IMR-90 (cell line): Measurements from ENCODE around the gene CPSF4L. TPM values are rescaled to one million over a fixed set of nuclear protein-coding genes. Genes with fewer than 3 reads are reported as not detected.

ENCODE experiments used
- ATAC-seq: fragments of 200-7000 bp; cut with Tn5 transposase; 2 replicates; pipeline ENCODE4 v1.9.1; 2020; ENCODE audit warnings: low read depth, mild to moderate bottlenecking, moderate library complexity
- BruUV-seq: library from RNA; stranded (reverse); fragments of 400-500 nt; replicated peaks from 2 replicates; lab custom pipeline; 2021; lab: Mats Ljungman, UMichigan
- CTCF ChIA-PET: fragments of 300-600 bp; formaldehyde crosslinking; extraction: SDS; loops from one replicate; lab custom pipeline; 2021; ENCODE audit warnings: antibody characterized with exemption; lab: Yijun Ruan, JAX
- POLR2A ChIA-PET: fragments of 300-600 bp; sonication (Branson Sonifier 250); formaldehyde crosslinking; loops from one replicate; lab custom pipeline; 2022; ENCODE audit warnings: antibody characterized with exemption; ENCODE audit not compliant: unreplicated experiment; lab: Charles Lee
- DNase-seq: peaks from one replicate; pipeline ENCODE4 v3.0.0; 2013
- H2AFZ ChIP-seq: replicated peaks from 2 replicates; pipeline ENCODE3; 2013; ENCODE audit warnings: low read length, mild to moderate bottlenecking; ENCODE audit not compliant: poor library complexity
- H2AK5ac ChIP-seq: 2 replicates; pipeline ENCODE4 v1.6.1; 2013; ENCODE audit warnings: low read depth, low read length, inconsistent platforms
- H2AK9ac ChIP-seq: replicated peaks from 2 replicates; pipeline ENCODE3; 2013; ENCODE audit warnings: mild to moderate bottlenecking, low read depth, low read length, moderate library complexity; ENCODE audit not compliant: poor library complexity
- H2BK120ac ChIP-seq: 2 replicates; pipeline ENCODE4 v1.6.1; 2013; ENCODE audit warnings: low read depth, low read length, inconsistent platforms
- H2BK15ac ChIP-seq: 3 replicates; pipeline ENCODE4 v1.6.1; 2013; ENCODE audit warnings: low read depth, low read length, inconsistent platforms
- H2BK20ac ChIP-seq: 2 replicates; pipeline ENCODE4 v1.6.1; 2013; ENCODE audit warnings: low read depth, mild to moderate bottlenecking, inconsistent platforms, low read length, moderate library complexity
- H2BK5ac ChIP-seq: 2 replicates; pipeline ENCODE4 v1.6.1; 2013; ENCODE audit warnings: mild to moderate bottlenecking, low read depth, low read length, inconsistent platforms; ENCODE audit not compliant: poor library complexity, severe bottlenecking
- H3K14ac ChIP-seq: replicated peaks from 2 replicates; pipeline ENCODE4 v1.6.1; 2013; ENCODE audit warnings: low read depth, low read length, inconsistent platforms
- H3K18ac ChIP-seq: 2 replicates; pipeline ENCODE4 v1.6.1; 2013; ENCODE audit warnings: low read depth, low read length, control low read depth
- H3K23ac ChIP-seq: 2 replicates; pipeline ENCODE4 v1.6.1; 2013; ENCODE audit warnings: low read depth, low read length, inconsistent platforms
- H3K27ac ChIP-seq: 2 replicates; pipeline ENCODE4 v1.5.1; 2013; ENCODE audit warnings: mild to moderate bottlenecking, control low read depth, low read length; ENCODE audit not compliant: insufficient read depth
- H3K27me3 ChIP-seq: 2 replicates; pipeline ENCODE4 v1.6.1; 2013; ENCODE audit warnings: low read length; ENCODE audit not compliant: control insufficient read depth, insufficient read depth
- H3K36me3 ChIP-seq: 2 replicates; pipeline ENCODE4 v1.6.1; 2013; ENCODE audit warnings: low read length, mixed read lengths; ENCODE audit not compliant: control insufficient read depth, insufficient read depth
- H3K4ac ChIP-seq: 2 replicates; pipeline ENCODE4 v1.6.1; 2013; ENCODE audit warnings: low read depth, low read length, inconsistent platforms
- H3K4me1 ChIP-seq: 2 replicates; pipeline ENCODE4 v1.6.1; 2013; ENCODE audit warnings: low read length, mixed read lengths; ENCODE audit not compliant: control insufficient read depth, insufficient read depth
- H3K4me2 ChIP-seq: 2 replicates; pipeline ENCODE4 v1.6.1; 2013; ENCODE audit warnings: low read depth, mild to moderate bottlenecking, control low read depth, low read length, moderate library complexity
- H3K4me3 ChIP-seq: 2 replicates; pipeline ENCODE4 v1.5.1; 2013; ENCODE audit warnings: low read depth, mild to moderate bottlenecking, control low read depth, low read length, moderate library complexity; ENCODE audit not compliant: insufficient read depth
- H3K56ac ChIP-seq: 2 replicates; pipeline ENCODE4 v1.6.1; 2013; ENCODE audit warnings: low read length, inconsistent platforms; ENCODE audit not compliant: insufficient read depth; ENCODE audit errors: extremely low read depth
- H3K79me1 ChIP-seq, 2 experiments: 2 replicates each; pipeline ENCODE4 v1.6.1; 2013; ENCODE audit warnings: low read length in 2 of 2, inconsistent platforms in 1 of 2, low read depth in 1 of 2
- H3K9ac ChIP-seq: 2 replicates; pipeline ENCODE4 v1.6.1; 2013; ENCODE audit warnings: low read depth, low read length, control low read depth
- H3K9me1 ChIP-seq: 2 replicates; pipeline ENCODE4 v1.6.1; 2013; ENCODE audit warnings: low read length, inconsistent platforms; ENCODE audit not compliant: insufficient read depth
- H3K9me3 ChIP-seq: 2 replicates; pipeline ENCODE4 v1.6.1; 2013; ENCODE audit warnings: low read length; ENCODE audit not compliant: control insufficient read depth, insufficient read depth
- H4K20me1 ChIP-seq: 2 replicates; pipeline ENCODE4 v1.6.1; 2013; ENCODE audit warnings: low read length, inconsistent platforms; ENCODE audit not compliant: insufficient read depth
- H4K5ac ChIP-seq: 2 replicates; pipeline ENCODE4 v1.6.1; 2013; ENCODE audit warnings: mild to moderate bottlenecking, low read depth, low read length, control low read depth
- H4K8ac ChIP-seq, 2 experiments: 2 replicates each; pipeline ENCODE4 v1.6.1; 2013; ENCODE audit warnings: low read depth in 2 of 2, low read length in 2 of 2, control low read depth in 1 of 2, inconsistent platforms in 1 of 2
- H4K91ac ChIP-seq: 2 replicates; pipeline ENCODE4 v1.6.1; 2013; ENCODE audit warnings: low read depth, low read length, inconsistent platforms; ENCODE audit not compliant: insufficient read depth
- BHLHE40 ChIP-seq: fragments of 150-350 bp; IDR thresholded peaks from 2 replicates; pipeline ENCODE4 v1.6.1; 2016; ENCODE audit warnings: mild to moderate bottlenecking, low read depth, low read length
- CEBPB ChIP-seq: IDR thresholded peaks from 2 replicates; pipeline ENCODE4 v1.6.1; 2012; ENCODE audit warnings: low read depth, low read length, improper control_type of control experiment
- CHD1 ChIP-seq: IDR thresholded peaks from 2 replicates; pipeline ENCODE4 v1.6.1; 2012; ENCODE audit warnings: low read depth, low read length, improper control_type of control experiment
- ELK1 ChIP-seq: fragments of 150-350 bp; IDR thresholded peaks from 2 replicates; pipeline ENCODE4 v1.6.1; 2016; ENCODE audit warnings: low read depth, mild to moderate bottlenecking, low read length, moderate library complexity, borderline replicate concordance
- FOS ChIP-seq: fragments of 150-350 bp; IDR thresholded peaks from 2 replicates; pipeline ENCODE4 v1.6.1; 2016; ENCODE audit warnings: low read depth, low read length
- MAFK ChIP-seq: IDR thresholded peaks from 2 replicates; pipeline ENCODE4 v1.6.1; 2012; ENCODE audit warnings: low read depth, low read length, improper control_type of control experiment
- MAZ ChIP-seq: IDR thresholded peaks from 2 replicates; pipeline ENCODE4 v1.6.1; 2012; ENCODE audit warnings: low read depth, mild to moderate bottlenecking, low read length, improper control_type of control experiment, moderate library complexity, borderline replicate concordance
- MXI1 ChIP-seq: IDR thresholded peaks from 2 replicates; pipeline ENCODE4 v1.6.1; 2012; ENCODE audit warnings: low read depth, mild to moderate bottlenecking, low read length, moderate library complexity, borderline replicate concordance
- NFE2L2 ChIP-seq: fragments of 150-350 bp; IDR thresholded peaks from 2 replicates; pipeline ENCODE4 v1.6.1; 2016; ENCODE audit warnings: low read depth, mild to moderate bottlenecking, low read length
- POLR2A ChIP-seq: IDR thresholded peaks from 2 replicates; pipeline ENCODE4 v1.6.1; 2012; ENCODE audit warnings: mild to moderate bottlenecking, low read depth, low read length
- RAD21 ChIP-seq: IDR thresholded peaks from 2 replicates; pipeline ENCODE4 v1.6.1; 2012; ENCODE audit warnings: low read length, improper control_type of control experiment
- RCOR1 ChIP-seq: IDR thresholded peaks from 2 replicates; pipeline ENCODE4 v1.6.1; 2012; ENCODE audit warnings: mild to moderate bottlenecking, low read length, improper control_type of control experiment; ENCODE audit not compliant: insufficient replicate concordance
- RFX5 ChIP-seq: IDR thresholded peaks from 2 replicates; pipeline ENCODE4 v1.8.0; 2012; ENCODE audit warnings: low read depth, mild to moderate bottlenecking, low read length, moderate library complexity
- SMC3 ChIP-seq: fragments of 150-350 bp; IDR thresholded peaks from 2 replicates; pipeline ENCODE4 v1.6.1; 2016; ENCODE audit warnings: low read depth, mild to moderate bottlenecking, antibody characterized with exemption, low read length, moderate library complexity
- USF2 ChIP-seq: fragments of 150-350 bp; IDR thresholded peaks from 2 replicates; pipeline ENCODE4 v1.6.1; 2017; ENCODE audit warnings: mild to moderate bottlenecking, antibody characterized with exemption, low read length, low read depth
- whole genome bisulfite sequencing, 2 experiments: methylation state at CpG; one replicate each; pipeline versions ENCODE4 v1.1.5 to v1.1.7; 2013; ENCODE audit warnings: missing lambda C conversion rate in 2 of 2; ENCODE audit not compliant: insufficient read length in 1 of 2; ENCODE audit errors: extremely low coverage in 2 of 2; 5-methylcytosine and 5-hydroxymethylcytosine counted together
- dilution Hi-C: fragments of 300-500 bp; cut with HindIII; formaldehyde crosslinking; loops from one replicate; pipeline ENCODE4 v1.14.3; 2018; ENCODE audit warnings: low sequenced_read_pairs; ENCODE audit not compliant: unreplicated experiment
- in situ Hi-C: fragments of 300-500 bp; cut with MboI; formaldehyde crosslinking; loops from 3 replicates; pipeline ENCODE4 v1.14.3; 2019; ENCODE audit warnings: low sequenced_read_pairs, inconsistent platforms, mixed read lengths
- intact Hi-C: fragments of 100-400 bp; cut with micrococcal nuclease; formaldehyde crosslinking; loops from 2 replicates; pipeline ENCODE4 v1.10.0; 2022
- polyA plus RNA-seq, 3 experiments: library from polyadenylated mRNA; depleted of rRNA; stranded (reverse); fragments of >200 nt; gene quantifications; 2 replicates each; pipeline ENCODE4 v1.2.3, GENCODE V29; 2012; ENCODE audit warnings: low replicate concordance in 1 of 3
- total RNA-seq: library from RNA; depleted of rRNA; stranded (reverse); fragments of >200 nt; gene quantifications from 2 replicates; pipeline ENCODE4 v1.2.3, GENCODE V29; 2012
- TF ChIP-seq, protein P1 (sequence below): conservative IDR thresholded peaks from 2 replicates; pipeline ENCODE4 v1.5.1; 2012; ENCODE audit warnings: mild to moderate bottlenecking, low read depth, low read length, improper control_type of control experiment

Gene CPSF4L
- total and polyA plus RNA-seq, 2 of the 4 experiments (the other 2 are of a cell fraction), result not detected

- H3K9me3 ChIP-seq, result no peaks in the 10 kb centered on the region
- no peak overlapping the region for H3K18ac ChIP-seq
- no peak overlapping the region for H4K91ac ChIP-seq
- no peak overlapping the region for H2BK20ac ChIP-seq
- H3K14ac ChIP-seq, result no peak overlapping the region
- ChIA-PET POLR2A (no interaction called here), CTCF (no interaction called here)
- DNase-seq (no peak), ATAC-seq (no peak)
- H3K4ac ChIP-seq, result no peak overlapping the region
- intact Hi-C loops, result no loop called here
- peaks cover 54% of the 10 kb centered on the region for H4K20me1 ChIP-seq
- no peak overlapping the region for H3K9ac ChIP-seq
- H3K4me2 ChIP-seq, result no peak overlapping the region
- peaks cover 27 to 79% of the 10 kb centered on the region in 2 experiments for H3K79me1 ChIP-seq
- no peak overlapping the region for H3K4me3 ChIP-seq
- no peak overlapping the region for H2AK9ac ChIP-seq
- H2AFZ ChIP-seq, result no peak overlapping the region
- in situ Hi-C loops, result no loop called here
- dilution Hi-C loops, result no loop called here
- no CpG with 5 or more reads among the region's 8 CpGs for WGBS, 2 experiments
- no TSS peak for BruUV-seq
- H3K27ac ChIP-seq, result no peak overlapping the region
- no peak overlapping the region for H2BK15ac ChIP-seq
- peaks cover 15% of the 10 kb centered on the region; the same call in 1 of the 2 replicates for H3K4me1 ChIP-seq
- no peak overlapping the region for H4K8ac ChIP-seq
- H3K23ac ChIP-seq, result no peak overlapping the region
- no peak overlapping the region for H3K56ac ChIP-seq
- H3K36me3 ChIP-seq, result peaks cover 39% of the 10 kb centered on the region
- no peak overlapping the region for H2BK5ac ChIP-seq
- peaks cover 15% of the 10 kb centered on the region for H3K9me1 ChIP-seq
- TF ChIP-seq USF2, result no peak
- TF ChIP-seq BHLHE40, result no peak
- TF ChIP-seq NFE2L2, result no peak
- no peak for TF ChIP-seq RFX5
- TF ChIP-seq POLR2A, result no peak
- no peak for TF ChIP-seq CEBPB
- no peak for TF ChIP-seq MXI1
- TF ChIP-seq, protein P1, sequence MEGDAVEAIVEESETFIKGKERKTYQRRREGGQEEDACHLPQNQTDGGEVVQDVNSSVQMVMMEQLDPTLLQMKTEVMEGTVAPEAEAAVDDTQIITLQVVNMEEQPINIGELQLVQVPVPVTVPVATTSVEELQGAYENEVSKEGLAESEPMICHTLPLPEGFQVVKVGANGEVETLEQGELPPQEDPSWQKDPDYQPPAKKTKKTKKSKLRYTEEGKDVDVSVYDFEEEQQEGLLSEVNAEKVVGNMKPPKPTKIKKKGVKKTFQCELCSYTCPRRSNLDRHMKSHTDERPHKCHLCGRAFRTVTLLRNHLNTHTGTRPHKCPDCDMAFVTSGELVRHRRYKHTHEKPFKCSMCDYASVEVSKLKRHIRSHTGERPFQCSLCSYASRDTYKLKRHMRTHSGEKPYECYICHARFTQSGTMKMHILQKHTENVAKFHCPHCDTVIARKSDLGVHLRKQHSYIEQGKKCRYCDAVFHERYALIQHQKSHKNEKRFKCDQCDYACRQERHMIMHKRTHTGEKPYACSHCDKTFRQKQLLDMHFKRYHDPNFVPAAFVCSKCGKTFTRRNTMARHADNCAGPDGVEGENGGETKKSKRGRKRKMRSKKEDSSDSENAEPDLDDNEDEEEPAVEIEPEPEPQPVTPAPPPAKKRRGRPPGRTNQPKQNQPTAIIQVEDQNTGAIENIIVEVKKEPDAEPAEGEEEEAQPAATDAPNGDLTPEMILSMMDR, result no peak
- no peak for TF ChIP-seq MAZ
- no peak for TF ChIP-seq CHD1
- TF ChIP-seq ELK1, result no peak
- no peak for TF ChIP-seq MAFK
- no peak for TF ChIP-seq RCOR1
- no peak for TF ChIP-seq SMC3
- TF ChIP-seq RAD21, result no peak
- no peak for TF ChIP-seq FOS
- no peak overlapping the region for H2BK120ac ChIP-seq
- no peak overlapping the region for H4K5ac ChIP-seq
- no peak overlapping the region for H2AK5ac ChIP-seq
- no peaks in the 10 kb centered on the region for H3K27me3 ChIP-seq
Observed at GRCh38 chr17:73284354-73284753, 22.7 kb upstream of the CPSF4L start.
